HEK293T (cell line): ENCODE measurements around the gene TAF4B.
"Not testable (repeated sequence)": the region's sequence is repeated elsewhere in the genome, so short reads cannot be mapped to it uniquely, and the experiment has no call there.

Source experiments
- ARNT ChIP-seq: fragments of 450-650 bp; IDR thresholded peaks from 2 replicates; pipeline ENCODE4 v1.6.1; 2017; ENCODE audit warnings: mild to moderate bottlenecking
- BHLHE40 ChIP-seq: fragments of 450-650 bp; IDR thresholded peaks from 2 replicates; pipeline ENCODE4 v1.6.1; 2016; ENCODE audit warnings: mild to moderate bottlenecking, moderate library complexity, borderline replicate concordance
- ELF4 ChIP-seq: fragments of 450-650 bp; IDR thresholded peaks from 2 replicates; pipeline ENCODE4 v1.6.1; 2017; ENCODE audit warnings: antibody characterized with exemption
- L3MBTL2 ChIP-seq: fragments of 450-650 bp; conservative IDR thresholded peaks from 2 replicates; pipeline ENCODE4 v1.6.1; 2016; ENCODE audit warnings: mild to moderate bottlenecking
- SP1 ChIP-seq: fragments of 450-650 bp; IDR thresholded peaks from 2 replicates; pipeline ENCODE4 v1.6.1; 2017
- ZNF384 ChIP-seq: fragments of 450-650 bp; IDR thresholded peaks from 2 replicates; pipeline ENCODE4 v1.6.1; 2016

DNA sequence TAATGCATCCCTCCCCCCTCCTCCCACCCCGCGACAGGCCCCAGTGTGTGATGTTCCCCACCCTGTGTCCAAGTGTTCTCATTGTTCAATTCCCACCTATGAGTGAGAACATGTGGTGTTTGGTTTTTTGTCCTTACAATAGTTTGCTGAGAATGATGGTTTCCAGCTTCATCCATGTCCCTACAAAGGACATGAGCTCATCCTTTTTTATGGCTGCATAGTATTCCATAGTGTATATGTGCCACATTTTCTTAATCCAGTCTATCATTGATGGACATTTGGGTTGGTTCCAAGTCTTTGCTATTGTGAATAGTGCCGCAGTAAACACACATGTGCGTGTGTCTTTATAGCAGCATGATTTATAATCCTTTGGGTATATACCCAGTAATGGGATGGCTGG, 33.2 kb downstream of the TAF4B start:
- not testable (repeated sequence) for TF ChIP-seq BHLHE40, ELF4, SP1, ZNF384, ARNT, L3MBTL2
